Nephron (organoid): ENCODE results near the gene ZNF17.

Source experiments
- H3K27ac Mint-ChIP-seq, 3 experiments: 2 replicates each; pipeline ENCODE4 v1.8.0; 2020; ENCODE audit warnings: mixed read lengths in 3 of 3, mild to moderate bottlenecking in 2 of 3, moderate library complexity in 1 of 3
- H3K27me3 Mint-ChIP-seq: 2 replicates; pipeline ENCODE4 v1.8.0; 2021; ENCODE audit warnings: low read depth, mild to moderate bottlenecking, moderate library complexity, mixed read lengths
- H3K36me3 Mint-ChIP-seq: 2 replicates; pipeline ENCODE4 v1.8.0; 2020; ENCODE audit warnings: low read depth, mixed read lengths
- H3K4me1 Mint-ChIP-seq: 2 replicates; pipeline ENCODE4 v1.8.0; 2020; ENCODE audit warnings: mixed read lengths
- H3K4me3 Mint-ChIP-seq, 3 experiments: 2 replicates each; pipeline ENCODE4 v1.8.0; 2020; ENCODE audit warnings: mild to moderate bottlenecking in 3 of 3, mixed read lengths in 3 of 3, moderate library complexity in 2 of 3
- H3K9me3 Mint-ChIP-seq: 2 replicates; pipeline ENCODE4 v1.8.0; 2020; ENCODE audit warnings: mixed read lengths
- CTCF ChIP-seq, 3 experiments: fragments of 200-600 bp; sonication (generic); IDR thresholded peaks; one replicate each; pipeline ENCODE4 v1.5.0; 2021; ENCODE audit warnings: antibody characterized with exemption in 3 of 3; ENCODE audit not compliant: unreplicated experiment in 3 of 3

Gene ZNF17

GRCh38 chr19:57406516-57407123, 4.3 kb upstream of the ZNF17 start:
- Mint-ChIP-seq H3K36me3 (peaks cover 23% of the 10 kb centered on the region), H3K4me1 (peaks cover 13% of the 10 kb centered on the region), H3K27me3 (peaks cover 4% of the 10 kb centered on the region), H3K4me3 (no peak overlapping the region), H3K9me3 (no peaks in the 10 kb centered on the region), H3K27ac (no peak overlapping the region)
- peak; percentile 59 to 77 (median 61) for TF ChIP-seq CTCF (IDR thresholded peaks at IDR 0.05; ENCODE audit: unreplicated experiment in 3 of 3)

GRCh38 chr19:57419439-57419838, 8.5 kb downstream of the ZNF17 start:
- H3K27me3 Mint-ChIP-seq = peaks cover 4% of the 10 kb centered on the region
- peaks cover 78% of the 10 kb centered on the region for H3K36me3 Mint-ChIP-seq
- no peak for TF ChIP-seq CTCF (IDR thresholded peaks at IDR 0.05; ENCODE audit: unreplicated experiment in 3 of 3)
- H3K4me1 Mint-ChIP-seq = no peaks in the 10 kb centered on the region
- peaks cover 47% of the 10 kb centered on the region for H3K9me3 Mint-ChIP-seq
- H3K4me3 Mint-ChIP-seq = no peak overlapping the region
- no peak overlapping the region for H3K27ac Mint-ChIP-seq

GRCh38 chr19:57421037-57421436, 10.1 kb downstream of the ZNF17 start:
- no peaks in the 10 kb centered on the region for H3K4me1 Mint-ChIP-seq

GRCh38 chr19:57434386-57435061, 23.6 kb downstream of the ZNF17 start:
- Mint-ChIP-seq H3K27ac (peak overlapping the region; percentile 71 to 93 (median 88)), H3K4me1 (peaks cover 16% of the 10 kb centered on the region), H3K36me3 (peaks cover 64% of the 10 kb centered on the region), H3K4me3 (peak overlapping the region; percentile 95 to 97 (median 96)), H3K9me3 (peaks cover 25% of the 10 kb centered on the region), H3K27me3 (no peaks in the 10 kb centered on the region)
- TF ChIP-seq CTCF (IDR thresholded peaks at IDR 0.05; ENCODE audit: unreplicated experiment in 3 of 3) = no peak

More at GRCh38 chr19:57421037-57421436, 10.1 kb downstream of the ZNF17 start:
- Mint-ChIP-seq H3K36me3 (peaks cover 73% of the 10 kb centered on the region), H3K27me3 (no peaks in the 10 kb centered on the region), H3K9me3 (peaks cover 42% of the 10 kb centered on the region), H3K4me3 (no peak overlapping the region), H3K27ac (no peak overlapping the region)
- TF ChIP-seq CTCF (IDR thresholded peaks at IDR 0.05; ENCODE audit: unreplicated experiment in 3 of 3) = no peak

GRCh38 chr19:57435062-57435978, 24.4 kb downstream of the ZNF17 start, which contains the start of gene ZNF749:
TSS of gene ZNF749 (plus strand) at chr19:57435325. CDS start at chr19:57435579, 254 bp downstream.
- peaks cover 33% of the 10 kb centered on the region for H3K9me3 Mint-ChIP-seq
- peak within 1 kb of the TSS; percentile 71 to 93 (median 88) for H3K27ac Mint-ChIP-seq

More at GRCh38 chr19:57435062-57435978, 24.4 kb downstream of the ZNF17 start, which contains the start of gene ZNF749:
- Mint-ChIP-seq H3K4me3 (peak within 1 kb of the TSS; percentile 95 to 97 (median 96)), H3K4me1 (peaks cover 16% of the 10 kb centered on the region), H3K36me3 (peaks cover 68% of the 10 kb centered on the region), H3K27me3 (no peaks in the 10 kb centered on the region)
- TF ChIP-seq CTCF (IDR thresholded peaks at IDR 0.05; ENCODE audit: unreplicated experiment in 3 of 3) = no peak
